CD4-positive, alpha-beta T cell (primary cell): Measurements from ENCODE around the gene MMD2. TPM values are rescaled to one million over a fixed set of nuclear protein-coding genes. Genes with fewer than 3 reads are reported as not detected.
"Not testable (repeated sequence)": the region's sequence is repeated elsewhere in the genome, so short reads cannot be mapped to it uniquely, and the experiment has no call there.

Experiments
- ATAC-seq: fragments of 200-7000 bp; cut with Tn5 transposase; one replicate; pipeline ENCODE4 v1.10.0; 2022; ENCODE audit warnings: mild to moderate bottlenecking; ENCODE audit not compliant: poor library complexity
- CTCF ChIA-PET: fragments of 350-600 bp; sonication (Branson Sonifier 250); formaldehyde crosslinking; loops from one replicate; lab custom pipeline; 2021; ENCODE audit warnings: antibody characterized with exemption, inconsistent platforms; lab: Charles Lee
- POLR2A ChIA-PET: fragments of 350-600 bp; sonication (Branson Sonifier 250); formaldehyde crosslinking; loops from one replicate; lab custom pipeline; 2021; ENCODE audit warnings: antibody characterized with exemption, inconsistent platforms; lab: Charles Lee
- DNase-seq, 14 experiments: peaks; one replicate each; pipeline ENCODE4 v3.0.0-alpha.2; 2013 to 2020; ENCODE audit warnings: mixed read lengths in 2 of 14
- H3K27ac ChIP-seq, 2 donors: one replicate each; pipeline versions ENCODE4 v1.5.1 to v1.7.0; 2013; ENCODE audit warnings: low read length in 2 of 2, low read depth in 1 of 2, mild to moderate bottlenecking in 1 of 2
- H3K27me3 ChIP-seq, 2 experiments: 1 replicate in 1 of 2; 2 replicates in 1 of 2; pipeline versions ENCODE4 v1.6.1 to v1.7.0; 2013; ENCODE audit warnings: low read length in 2 of 2, control low read depth in 1 of 2, mild to moderate bottlenecking in 1 of 2, moderate library complexity in 1 of 2; ENCODE audit not compliant: insufficient read depth in 2 of 2, control insufficient read depth in 1 of 2
- H3K36me3 ChIP-seq: one replicate; pipeline ENCODE4 v1.6.1; 2013; ENCODE audit warnings: low read length, control low read depth; ENCODE audit not compliant: insufficient read depth
- H3K4me1 ChIP-seq: one replicate; pipeline ENCODE4 v1.6.1; 2013; ENCODE audit warnings: low read length, control low read depth; ENCODE audit not compliant: insufficient read depth
- H3K4me3 ChIP-seq: one replicate; pipeline ENCODE4 v1.5.1; 2013; ENCODE audit warnings: mild to moderate bottlenecking, low read length, moderate library complexity
- H3K9me3 ChIP-seq, 2 experiments: 1 replicate in 1 of 2; 2 replicates in 1 of 2; pipeline versions ENCODE4 v1.6.1 to v1.7.0; 2013; ENCODE audit warnings: low read length in 2 of 2, mild to moderate bottlenecking in 2 of 2, control low read depth in 1 of 2, moderate library complexity in 1 of 2; ENCODE audit not compliant: control insufficient read depth in 1 of 2, insufficient read depth in 1 of 2
- H3K27ac Mint-ChIP-seq: one replicate; pipeline ENCODE4 v1.8.0; 2020; ENCODE audit warnings: mixed read lengths
- H3K27me3 Mint-ChIP-seq: one replicate; pipeline ENCODE4 v1.8.0; 2021; ENCODE audit warnings: mixed read lengths
- H3K36me3 Mint-ChIP-seq: one replicate; pipeline ENCODE4 v1.8.0; 2021; ENCODE audit warnings: low read depth, mixed read lengths
- H3K4me1 Mint-ChIP-seq: one replicate; pipeline ENCODE4 v1.8.0; 2021; ENCODE audit warnings: low read depth, mixed read lengths
- H3K4me3 Mint-ChIP-seq: one replicate; pipeline ENCODE4 v1.8.0; 2020; ENCODE audit warnings: mild to moderate bottlenecking, mixed read lengths
- H3K9me3 Mint-ChIP-seq: one replicate; pipeline ENCODE4 v1.8.0; 2020; ENCODE audit warnings: mixed read lengths
- intact Hi-C, 2 experiments: fragments of 100-400 bp; cut with DNase I in 1 of 2; cut with micrococcal nuclease in 1 of 2; formaldehyde crosslinking; loops; one replicate each; pipeline versions ENCODE4 v1.15.1 to v1.9.0; 2023 to 2025; cut with DNase I, micrococcal nuclease
- total RNA-seq, 174 experiments: library from RNA in 2 of 174; stranded (reverse) in 2 of 174; gene quantifications; one replicate each; pipeline ENCODE4 v1.2.3 and lab custom pipeline; 2021 to 2026
- TF ChIP-seq, protein P1 (sequence below): fragments of 200-600 bp; IDR thresholded peaks from one replicate; pipeline ENCODE4 v1.8.0; 2022; ENCODE audit warnings: antibody characterized with exemption, mild to moderate bottlenecking

The MMD2 gene
- total RNA-seq, 2 experiments from 2014 or later, result not detected

GRCh38 chr7:4993471-4993870 lies 34.5 kb upstream of the MMD2 start:
- no peaks in the 10 kb centered on the region for H3K4me1 Mint-ChIP-seq
- CTCF ChIA-PET, result no interaction called here
- Histone ChIP-seq H3K27me3 (no peaks in the 10 kb centered on the region), H3K36me3 (peaks cover 74% of the 10 kb centered on the region), H3K9me3 (no peaks in the 10 kb centered on the region), H3K4me3 (no peak overlapping the region), H3K27ac (no peak overlapping the region), H3K4me1 (no peaks in the 10 kb centered on the region)
- no peak overlapping the region for H3K27ac Mint-ChIP-seq
- DNase-seq (no peak), ATAC-seq (no peak)
- TF ChIP-seq, protein P1, sequence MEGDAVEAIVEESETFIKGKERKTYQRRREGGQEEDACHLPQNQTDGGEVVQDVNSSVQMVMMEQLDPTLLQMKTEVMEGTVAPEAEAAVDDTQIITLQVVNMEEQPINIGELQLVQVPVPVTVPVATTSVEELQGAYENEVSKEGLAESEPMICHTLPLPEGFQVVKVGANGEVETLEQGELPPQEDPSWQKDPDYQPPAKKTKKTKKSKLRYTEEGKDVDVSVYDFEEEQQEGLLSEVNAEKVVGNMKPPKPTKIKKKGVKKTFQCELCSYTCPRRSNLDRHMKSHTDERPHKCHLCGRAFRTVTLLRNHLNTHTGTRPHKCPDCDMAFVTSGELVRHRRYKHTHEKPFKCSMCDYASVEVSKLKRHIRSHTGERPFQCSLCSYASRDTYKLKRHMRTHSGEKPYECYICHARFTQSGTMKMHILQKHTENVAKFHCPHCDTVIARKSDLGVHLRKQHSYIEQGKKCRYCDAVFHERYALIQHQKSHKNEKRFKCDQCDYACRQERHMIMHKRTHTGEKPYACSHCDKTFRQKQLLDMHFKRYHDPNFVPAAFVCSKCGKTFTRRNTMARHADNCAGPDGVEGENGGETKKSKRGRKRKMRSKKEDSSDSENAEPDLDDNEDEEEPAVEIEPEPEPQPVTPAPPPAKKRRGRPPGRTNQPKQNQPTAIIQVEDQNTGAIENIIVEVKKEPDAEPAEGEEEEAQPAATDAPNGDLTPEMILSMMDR, result no peak
- peaks cover 91% of the 10 kb centered on the region for H3K36me3 Mint-ChIP-seq
- H3K27me3 Mint-ChIP-seq, result no peaks in the 10 kb centered on the region
- H3K4me3 Mint-ChIP-seq, result no peak overlapping the region
- intact Hi-C loops, result no loop called here
- POLR2A ChIA-PET, result no interaction called here
- no peaks in the 10 kb centered on the region for H3K9me3 Mint-ChIP-seq

- peaks cover 56% of the 10 kb centered on the region for H3K4me1 Mint-ChIP-seq
- H3K27me3 ChIP-seq, H3K9me3 ChIP-seq, H3K27ac ChIP-seq, H3K27me3 Mint-ChIP-seq, DNase-seq, H3K4me3 Mint-ChIP-seq, intact Hi-C loops, H3K4me3 ChIP-seq, H3K27ac Mint-ChIP-seq, H3K4me1 ChIP-seq, H3K9me3 Mint-ChIP-seq: not testable (repeated sequence)
- peak; percentile 44 for ATAC-seq
- H3K36me3 Mint-ChIP-seq, result peaks cover 94% of the 10 kb centered on the region
- POLR2A ChIA-PET, result interaction anchor here (0.6 kb wide), 1 partner anchor 9 kb away, joined by 3 read pairs; no protein-coding TSS in a partner anchor
- CTCF ChIA-PET, result interaction anchor here (1.6 kb wide), 1 partner anchor 9 kb away, joined by 4 read pairs; no protein-coding TSS in a partner anchor
- peaks cover 65% of the 10 kb centered on the region for H3K36me3 ChIP-seq
These were observed 23.8 kb upstream of the MMD2 start for GRCh38 chr7:4982741-4983140.

DNA sequence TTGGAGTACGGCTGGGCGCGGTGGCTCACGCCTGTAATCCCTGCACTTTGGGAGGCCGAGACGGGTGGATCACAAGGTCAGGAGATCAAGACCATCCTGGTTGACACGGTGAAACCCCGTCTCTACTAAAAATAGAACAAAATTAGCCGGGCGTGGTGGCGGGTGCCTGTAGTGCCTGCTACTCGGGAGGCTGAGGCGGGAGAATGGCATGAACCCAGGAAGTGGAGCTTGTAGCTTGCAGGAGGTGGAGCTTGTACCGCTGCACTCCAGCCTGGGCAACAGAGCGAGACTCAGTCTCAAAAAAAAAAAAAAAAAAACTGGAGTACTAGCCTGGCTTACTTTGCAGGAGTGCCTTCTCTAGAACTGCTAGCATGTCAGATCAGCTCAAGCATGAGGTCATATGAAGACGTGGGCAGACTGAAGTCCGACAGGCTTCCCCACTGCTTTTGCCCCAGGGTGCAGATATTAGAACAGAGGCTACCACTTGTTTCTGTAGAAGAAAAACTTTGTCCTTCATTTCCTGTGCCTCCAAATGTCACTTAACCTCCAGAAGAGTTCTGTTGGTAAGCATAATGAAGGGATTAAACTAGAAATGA lies 22.4 kb upstream of the MMD2 start:
- peaks cover 91% of the 10 kb centered on the region for H3K36me3 Mint-ChIP-seq
- H3K27me3 ChIP-seq, POLR2A ChIA-PET, intact Hi-C loops, H3K4me3 Mint-ChIP-seq, ATAC-seq, H3K4me3 ChIP-seq, H3K9me3 Mint-ChIP-seq, DNase-seq, H3K27ac Mint-ChIP-seq, CTCF ChIA-PET, H3K27ac ChIP-seq, H3K27me3 Mint-ChIP-seq, H3K4me1 ChIP-seq, H3K9me3 ChIP-seq: not testable (repeated sequence)
- peaks cover 60% of the 10 kb centered on the region for H3K4me1 Mint-ChIP-seq
- peaks cover 69% of the 10 kb centered on the region for H3K36me3 ChIP-seq

DNA sequence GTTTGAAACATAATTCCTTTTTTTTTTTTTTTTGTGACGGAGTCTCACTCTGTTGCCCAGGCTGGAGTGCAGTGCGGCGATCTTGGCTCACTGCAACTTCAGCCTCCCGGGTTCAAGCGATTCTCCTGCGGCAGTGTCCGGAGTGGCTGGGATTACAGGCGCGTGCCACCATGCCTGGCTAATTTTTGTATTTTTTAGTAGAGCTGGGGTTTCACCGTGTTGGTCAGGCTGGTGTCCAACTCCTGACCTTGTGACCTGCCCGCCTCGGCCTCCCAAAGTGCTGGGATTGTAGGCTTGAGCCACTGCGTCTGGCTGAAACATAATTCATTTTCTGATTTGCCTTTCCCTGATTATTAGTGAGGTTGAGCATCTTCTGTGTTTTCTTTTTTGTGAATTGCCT lies 16.6 kb upstream of the MMD2 start:
- POLR2A ChIA-PET, H3K9me3 Mint-ChIP-seq, H3K27me3 Mint-ChIP-seq, H3K27ac ChIP-seq, CTCF ChIA-PET, DNase-seq, H3K27me3 ChIP-seq, H3K4me3 ChIP-seq, H3K9me3 ChIP-seq, ATAC-seq: not testable (repeated sequence)
- peaks cover 34% of the 10 kb centered on the region for H3K36me3 ChIP-seq
- H3K4me1 Mint-ChIP-seq, result peaks cover 47% of the 10 kb centered on the region
- H3K4me1 ChIP-seq, result peaks cover 17% of the 10 kb centered on the region
- intact Hi-C loops, result loop anchor here in 1 of 2 experiments (2.0 to 10.0 kb wide), 2 partner anchors 69 to 177 kb away; partner anchors contain the start of gene RBAK
- peak overlapping the region; percentile 88 for H3K4me3 Mint-ChIP-seq
- H3K27ac Mint-ChIP-seq, result peak overlapping the region; percentile 46
- H3K36me3 Mint-ChIP-seq, result peaks cover 56% of the 10 kb centered on the region
